ENCODE data around the gene ARL6IP4.

The ARL6IP4 gene

GRCh38 chr12:122994140-122994675 lies 13.7 kb downstream of the ARL6IP4 start:
- no peak for DNase-seq
- H3K36me3 ChIP-seq: no peaks in the 10 kb centered on the region
- no peaks in the 10 kb centered on the region for H3K27me3 ChIP-seq (ENCODE audit: insufficient read depth, low read depth, severe bottlenecking)
- H3K9me3 ChIP-seq (ENCODE audit: severe bottlenecking): no peaks in the 10 kb centered on the region
- no peak overlapping the region for H3K27ac ChIP-seq
- TF ChIP-seq CTCF (IDR thresholded peaks at IDR 0.05; ENCODE audit: low read depth, low read length): no peak
- H3K4me3 ChIP-seq (ENCODE audit: low read depth, low read length): no peak overlapping the region

GRCh38 chr12:122994781-122995502 lies 14.5 kb downstream of the ARL6IP4 start:
- H3K4me3 ChIP-seq (ENCODE audit: low read depth, low read length): no peak overlapping the region
- H3K27me3 ChIP-seq (ENCODE audit: insufficient read depth, low read depth, severe bottlenecking): no peaks in the 10 kb centered on the region
- H3K27ac ChIP-seq: no peak overlapping the region
- H3K9me3 ChIP-seq (ENCODE audit: severe bottlenecking): no peaks in the 10 kb centered on the region
- TF ChIP-seq CTCF (IDR thresholded peaks at IDR 0.05; ENCODE audit: low read depth, low read length): no peak
- DNase-seq: no peak
- no peaks in the 10 kb centered on the region for H3K36me3 ChIP-seq

- no peaks in the 10 kb centered on the region for H3K9me3 ChIP-seq (ENCODE audit: severe bottlenecking)
- no peak for TF ChIP-seq CTCF (IDR thresholded peaks at IDR 0.05; ENCODE audit: low read depth, low read length)
- H3K27ac ChIP-seq: no peak overlapping the region
- no peak for DNase-seq
- no peak overlapping the region for H3K4me3 ChIP-seq (ENCODE audit: low read depth, low read length)
- H3K27me3 ChIP-seq (ENCODE audit: insufficient read depth, low read depth, severe bottlenecking): no peaks in the 10 kb centered on the region
- no peaks in the 10 kb centered on the region for H3K36me3 ChIP-seq
Observed at GRCh38 chr12:122995503-122996187, 15.2 kb downstream of the ARL6IP4 start.

- Histone ChIP-seq H3K36me3 (no peaks in the 10 kb centered on the region), H3K27me3 (ENCODE audit: insufficient read depth, low read depth, severe bottlenecking) (no peaks in the 10 kb centered on the region), H3K9me3 (ENCODE audit: severe bottlenecking) (no peaks in the 10 kb centered on the region), H3K27ac (no peak overlapping the region), H3K4me3 (ENCODE audit: low read depth, low read length) (no peak overlapping the region)
- TF ChIP-seq CTCF (IDR thresholded peaks at IDR 0.05; ENCODE audit: low read depth, low read length): no peak
- no peak for DNase-seq
Observed at GRCh38 chr12:122996188-122996601, 15.7 kb downstream of the ARL6IP4 start.

GRCh38 chr12:122996621-122997342 lies 16.3 kb downstream of the ARL6IP4 start:
- no peaks in the 10 kb centered on the region for H3K36me3 ChIP-seq
- H3K4me3 ChIP-seq (ENCODE audit: low read depth, low read length): no peak overlapping the region
- no peak for TF ChIP-seq CTCF (IDR thresholded peaks at IDR 0.05; ENCODE audit: low read depth, low read length)
- H3K27me3 ChIP-seq (ENCODE audit: insufficient read depth, low read depth, severe bottlenecking): no peaks in the 10 kb centered on the region
- H3K9me3 ChIP-seq (ENCODE audit: severe bottlenecking): no peaks in the 10 kb centered on the region
- no peak for DNase-seq
- H3K27ac ChIP-seq: no peak overlapping the region
